H1 (cell line): ENCODE measurements around the gene MEIOSIN. TPM values are rescaled to one million over a fixed set of nuclear protein-coding genes. Genes with fewer than 3 reads are reported as not detected.

Experiments
- CTCF ChIA-PET: fragments of 300-600 bp; sonication (Branson Sonifier 250); formaldehyde crosslinking; loops from one replicate; lab custom pipeline; 2021; ENCODE audit not compliant: partially characterized antibody; lab: Charles Lee
- POLR2A ChIA-PET: fragments of 300-600 bp; sonication (Branson Sonifier 250); formaldehyde crosslinking; loops from one replicate; lab custom pipeline; 2021; ENCODE audit warnings: inconsistent platforms; ENCODE audit not compliant: partially characterized antibody; lab: Charles Lee
- DNase-seq, 2 experiments: peaks; one replicate each; pipeline versions ENCODE4 v3.0.0 to v3.0.0-alpha.2; 2010 to 2022; ENCODE audit warnings: low spot score in 2 of 2, low read depth in 1 of 2, mixed read lengths in 1 of 2
- FAIRE-seq: peaks from 2 replicates; lab custom pipeline; 2011; peaks lifted over from hg19 to GRCh38; lab: Jason Lieb, UNC
- H2AFZ ChIP-seq: 2 replicates; pipeline ENCODE4 v1.8.1; 2012; ENCODE audit warnings: low read length, inconsistent platforms
- H2AK5ac ChIP-seq: 2 replicates; pipeline ENCODE4 v1.6.1; 2013; ENCODE audit warnings: low read depth, low read length
- H2BK120ac ChIP-seq: replicated peaks from 2 replicates; pipeline ENCODE3; 2013; ENCODE audit warnings: low read depth, low read length, inconsistent platforms
- H2BK12ac ChIP-seq: 2 replicates; pipeline ENCODE4 v1.6.1; 2013; ENCODE audit warnings: low read depth, low read length
- H2BK15ac ChIP-seq: 2 replicates; pipeline ENCODE4 v1.6.1; 2013; ENCODE audit warnings: low read length
- H2BK20ac ChIP-seq: 2 replicates; pipeline ENCODE4 v1.6.1; 2013; ENCODE audit warnings: low read length
- H2BK5ac ChIP-seq: 2 replicates; pipeline ENCODE4 v1.6.1; 2013; ENCODE audit warnings: low read depth, low read length
- H3K14ac ChIP-seq: 2 replicates; pipeline ENCODE4 v1.6.1; 2013; ENCODE audit warnings: inconsistent platforms; ENCODE audit not compliant: insufficient read length
- H3K18ac ChIP-seq: 2 replicates; pipeline ENCODE4 v1.6.1; 2013; ENCODE audit warnings: low read length; ENCODE audit errors: extremely low read depth
- H3K23ac ChIP-seq: 2 replicates; pipeline ENCODE4 v1.6.1; 2013; ENCODE audit warnings: inconsistent platforms; ENCODE audit not compliant: insufficient read length
- H3K23me2 ChIP-seq: 2 replicates; pipeline ENCODE4 v1.6.1; 2013; ENCODE audit warnings: low read depth, low read length
- H3K27ac ChIP-seq: 2 replicates; pipeline ENCODE4 v1.6.1; 2011; ENCODE audit warnings: low read depth, low read length, inconsistent platforms
- H3K27me3 ChIP-seq, 4 experiments: replicated peaks in 1 of 4; 1 replicate in 1 of 4; 2 replicates in 3 of 4; pipeline versions ENCODE4 v1.6.1 to v1.8.1; 2011 to 2013; ENCODE audit warnings: low read length in 3 of 4, mild to moderate bottlenecking in 3 of 4, inconsistent platforms in 2 of 4, mixed read lengths in 2 of 4, moderate library complexity in 1 of 4; ENCODE audit not compliant: control insufficient read depth in 3 of 4, insufficient read depth in 3 of 4; ENCODE audit errors: extremely low read depth in 1 of 4
- H3K36me3 ChIP-seq, 4 experiments: 2 replicates each; pipeline versions ENCODE4 v1.6.1 to v1.8.1; 2011 to 2013; ENCODE audit warnings: mild to moderate bottlenecking in 4 of 4, low read length in 3 of 4, moderate library complexity in 2 of 4, control low read depth in 1 of 4, inconsistent platforms in 1 of 4; ENCODE audit not compliant: insufficient read depth in 4 of 4, control insufficient read depth in 2 of 4
- H3K4ac ChIP-seq: replicated peaks from 2 replicates; pipeline ENCODE3; 2013; ENCODE audit warnings: low read length, low read depth, mixed read lengths, inconsistent platforms; ENCODE audit not compliant: insufficient read length
- H3K4me1 ChIP-seq, 4 experiments: replicated peaks in 1 of 4; 1 replicate in 1 of 4; 2 replicates in 3 of 4; pipeline versions ENCODE4 v1.6.1 to v1.8.1; 2011 to 2013; ENCODE audit warnings: low read length in 3 of 4, inconsistent platforms in 2 of 4, mixed read lengths in 1 of 4; ENCODE audit not compliant: insufficient read depth in 4 of 4, control insufficient read depth in 3 of 4
- H3K4me2 ChIP-seq, 2 experiments: 2 replicates each; pipeline versions ENCODE4 v1.6.1 to v1.8.1; 2011 to 2013; ENCODE audit warnings: low read depth in 2 of 2, low read length in 2 of 2, control low read depth in 1 of 2, inconsistent platforms in 1 of 2, mild to moderate bottlenecking in 1 of 2; ENCODE audit not compliant: insufficient read depth in 1 of 2
- H3K4me3 ChIP-seq, 4 experiments: fragments of 200-600, 300-600 bp in 1 of 4; sonication (generic), shearing (Covaris generic), sonication (Bioruptor Twin) in 1 of 4; 2 replicates each; pipeline versions ENCODE4 v1.5.1 to v1.8.1; 2011 to 2016; ENCODE audit warnings: low read length in 4 of 4, low read depth in 3 of 4, control low read depth in 2 of 4, inconsistent platforms in 2 of 4, mild to moderate bottlenecking in 2 of 4, mixed read lengths in 1 of 4, moderate library complexity in 1 of 4; ENCODE audit not compliant: insufficient read depth in 2 of 4; ENCODE audit errors: extremely low read depth in 1 of 4
- H3K56ac ChIP-seq: replicated peaks from 2 replicates; pipeline ENCODE3; 2013; ENCODE audit warnings: low read depth, mild to moderate bottlenecking, mixed read lengths, low read length, inconsistent platforms; ENCODE audit not compliant: insufficient read length
- H3K79me1 ChIP-seq: 2 replicates; pipeline ENCODE4 v1.6.1; 2013; ENCODE audit warnings: low read depth, low read length, control low read depth
- H3K79me2 ChIP-seq, 2 experiments: 2 replicates each; pipeline versions ENCODE4 v1.6.1 to v1.8.1; 2012 to 2013; ENCODE audit warnings: low read length in 2 of 2, mild to moderate bottlenecking in 2 of 2, inconsistent platforms in 1 of 2; ENCODE audit not compliant: insufficient read depth in 2 of 2, control insufficient read depth in 1 of 2
- H3K9ac ChIP-seq, 4 experiments: replicated peaks in 1 of 4; 1 replicate in 1 of 4; 2 replicates in 3 of 4; pipeline versions ENCODE4 v1.6.1 to v1.8.1; 2011 to 2013; ENCODE audit warnings: low read depth in 3 of 4, low read length in 3 of 4, control low read depth in 2 of 4, mild to moderate bottlenecking in 2 of 4, moderate library complexity in 2 of 4, inconsistent platforms in 1 of 4; ENCODE audit errors: extremely low read depth in 1 of 4
- H3K9me3 ChIP-seq, 2 experiments: 2 replicates each; pipeline versions ENCODE4 v1.6.1 to v1.8.1; 2012 to 2013; ENCODE audit warnings: mild to moderate bottlenecking in 2 of 2, moderate library complexity in 2 of 2, control low read depth in 1 of 2, inconsistent platforms in 1 of 2, low read depth in 1 of 2, low read length in 1 of 2, mixed read lengths in 1 of 2; ENCODE audit not compliant: insufficient read depth in 2 of 2
- H4K20me1 ChIP-seq, 2 experiments: replicated peaks in 1 of 2; 2 replicates each; pipeline versions ENCODE3 to v1.8.1; 2011 to 2013; ENCODE audit warnings: inconsistent platforms in 2 of 2, low read length in 2 of 2, mild to moderate bottlenecking in 1 of 2; ENCODE audit not compliant: insufficient read depth in 2 of 2, control insufficient read depth in 1 of 2
- H4K5ac ChIP-seq: 2 replicates; pipeline ENCODE4 v1.6.1; 2013; ENCODE audit warnings: low read length, low read depth, mixed read lengths, inconsistent platforms; ENCODE audit not compliant: insufficient read length
- H4K8ac ChIP-seq: 2 replicates; pipeline ENCODE4 v1.8.0; 2013; ENCODE audit warnings: mild to moderate bottlenecking, moderate library complexity, low read length, inconsistent platforms; ENCODE audit not compliant: insufficient read depth; ENCODE audit errors: extremely low read depth
- H4K91ac ChIP-seq: replicated peaks from 2 replicates; pipeline ENCODE3; 2013; ENCODE audit warnings: low read length, mixed read lengths, inconsistent platforms; ENCODE audit not compliant: insufficient read length
- HDAC2 ChIP-seq, 2 experiments: fragments of 300-600 bp in 1 of 2; sonication (generic) in 1 of 2; IDR thresholded peaks; 2 replicates each; pipeline ENCODE4 v1.6.1; 2011 to 2012; ENCODE audit warnings: low read depth in 2 of 2, low read length in 2 of 2, mild to moderate bottlenecking in 2 of 2, moderate library complexity in 2 of 2, borderline replicate concordance in 1 of 2, inconsistent platforms in 1 of 2
- POLR2A ChIP-seq, 2 experiments: IDR thresholded peaks; 1 replicate in 1 of 2; 2 replicates in 1 of 2; pipeline ENCODE4 v1.6.1; 2011; ENCODE audit warnings: low read depth in 2 of 2, low read length in 2 of 2, mild to moderate bottlenecking in 2 of 2; ENCODE audit errors: control extremely low read depth in 1 of 2
- RNF2 ChIP-seq: fragments of 200-900, 300-1000 bp; sonication (generic); IDR thresholded peaks from 2 replicates; pipeline ENCODE4 v1.7.1; 2016; ENCODE audit warnings: borderline replicate concordance, low read depth, mild to moderate bottlenecking, antibody characterized with exemption, low read length; ENCODE audit not compliant: poor library complexity, severe bottlenecking; ENCODE audit errors: missing control alignments
- RXRA ChIP-seq: IDR thresholded peaks from 2 replicates; pipeline ENCODE4 v1.6.1; 2011; ENCODE audit warnings: low read depth, mild to moderate bottlenecking, low read length, moderate library complexity; ENCODE audit not compliant: insufficient read depth
- SIN3A ChIP-seq, 2 experiments: IDR thresholded peaks in 1 of 2; conservative IDR thresholded peaks in 1 of 2; 2 replicates each; pipeline ENCODE4 v1.6.1; 2011 to 2012; ENCODE audit warnings: low read length in 2 of 2, improper control_type of control experiment in 1 of 2, low read depth in 1 of 2, mild to moderate bottlenecking in 1 of 2
- TBP ChIP-seq: IDR thresholded peaks from 2 replicates; pipeline ENCODE4 v1.6.1; 2011; ENCODE audit warnings: low read depth, low read length, improper control_type of control experiment
- USF2 ChIP-seq: IDR thresholded peaks from 2 replicates; pipeline ENCODE4 v1.6.1; 2011; ENCODE audit warnings: low read length, improper control_type of control experiment
- WGBS, 2 experiments: shearing (Covaris generic) in 1 of 2; methylation state at CpG; one replicate each; pipeline versions ENCODE4 v1.1.6 to v1.1.7; 2013 to 2015; ENCODE audit warnings: low lambda C conversion rate in 2 of 2, mixed read lengths in 2 of 2, inconsistent platforms in 1 of 2, low coverage in 1 of 2, missing lambda C conversion rate in 1 of 2; ENCODE audit not compliant: insufficient replicate concordance in 2 of 2, insufficient coverage in 1 of 2, insufficient read length in 1 of 2; ENCODE audit errors: extremely low coverage in 1 of 2, missing lambda C conversion rate in 1 of 2; 5-methylcytosine and 5-hydroxymethylcytosine counted together
- polyA plus RNA-seq, 7 experiments: library from polyadenylated mRNA; depleted of rRNA in 3 of 7; stranded (reverse) in 5 of 7; unstranded in 2 of 7; fragments of >200 nt in 5 of 7; fragments of 200-250 nt in 2 of 7; gene quantifications; 1 replicate in 5 of 7; 2 replicates in 1 of 7; 4 replicates in 1 of 7; pipeline versions ENCODE4 v1.2.1 to v1.2.3, GENCODE V29; 2011 to 2013; ENCODE audit warnings: missing spikeins in 2 of 7, mixed read lengths in 2 of 7
- total RNA-seq: library from RNA; stranded (reverse); fragmentation: NEBNext Ultra II Directional; extraction: Animal tissue kit (Norgen Biotek cat#: 25700); gene quantifications from 2 replicates; pipeline ENCODE4 v1.2.1, GENCODE V29; 2021

Gene MEIOSIN
- total and polyA plus RNA-seq, 2 of the 8 experiments (the other 6 are each of a cell fraction or from before 2014, with no cell fraction given), result 0.11 TPM; not detected in 1

DNA sequence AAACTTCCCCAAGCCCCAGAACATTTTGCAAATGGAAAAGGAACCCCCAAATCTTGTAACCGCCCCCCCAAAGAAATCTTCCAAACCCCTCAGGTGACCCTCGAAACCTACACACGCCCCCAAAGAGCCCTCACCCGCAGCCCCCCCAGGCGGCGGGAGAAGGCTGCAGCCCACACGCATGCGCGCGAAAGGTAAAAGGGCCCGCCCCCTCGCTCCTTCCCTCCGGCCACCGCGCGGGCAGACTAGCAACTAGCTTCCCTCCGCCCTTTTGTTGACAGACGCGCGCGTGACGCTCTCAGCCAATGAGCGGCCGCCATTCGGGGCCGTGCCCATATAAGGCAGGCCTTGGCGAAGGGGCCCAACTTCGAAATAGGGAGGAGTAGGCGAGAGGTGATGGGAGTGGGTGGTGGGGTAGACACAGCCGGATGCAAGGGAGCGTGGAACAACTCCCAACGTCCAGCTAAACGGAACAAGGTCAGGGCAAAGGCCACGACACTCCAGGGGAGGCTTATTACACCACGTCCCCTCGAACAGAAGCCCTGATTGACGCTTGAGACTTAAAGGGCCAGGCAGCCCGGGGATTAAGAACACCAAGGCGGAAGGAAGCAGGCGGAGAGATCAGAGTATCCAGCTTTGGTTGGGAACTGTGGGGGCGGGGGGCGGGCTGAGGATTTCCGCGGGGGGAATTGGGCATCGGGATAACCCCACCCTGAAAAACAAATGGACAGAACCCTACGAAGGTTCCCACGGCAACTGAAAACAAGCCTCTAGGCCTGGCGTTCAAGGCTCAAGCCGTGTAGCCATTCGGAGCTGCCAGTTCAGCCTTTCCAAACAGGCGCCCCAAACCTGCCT is 15.9 kb upstream of the MEIOSIN start:
- DNase-seq (peak; percentile 97 to 98), FAIRE-seq (peak; percentile 96)
- peak overlapping the region; percentile 95 for H2AK5ac ChIP-seq
- peak overlapping the region; percentile 94 to 100 for H3K4me2 ChIP-seq
- H2AFZ ChIP-seq, result no peak overlapping the region
- peaks cover 0 to 13% (median 8%) of the 10 kb centered on the region in 4 experiments; a peak in 5 of 8 replicates for H3K36me3 ChIP-seq
- H2BK20ac ChIP-seq, result no peak overlapping the region
- H4K8ac ChIP-seq, result peak overlapping the region; percentile 82; the same call in 1 of the 2 replicates
- H4K5ac ChIP-seq, result peak overlapping the region; percentile 90
- H2BK5ac ChIP-seq, result peak overlapping the region; percentile 88
- H3K23me2 ChIP-seq, result peaks cover 13% of the 10 kb centered on the region
- H3K4me3 ChIP-seq, result peak overlapping the region; percentile 83 to 92 (median 88)
- WGBS, 2 experiments, result 1% methylated on average over 41 of the region's 51 CpGs; no CpG with 5 or more reads in 1 of the 2 experiments
- peak overlapping the region; percentile 84 for H3K56ac ChIP-seq
- peak overlapping the region; percentile 96 for H3K27ac ChIP-seq
- H3K23ac ChIP-seq, result no peak overlapping the region
- H3K18ac ChIP-seq, result peak overlapping the region; percentile 42
- H3K79me1 ChIP-seq, result peaks cover 5% of the 10 kb centered on the region
- POLR2A ChIA-PET, result interaction anchor here (0.6 to 20.0 kb wide), 36 partner anchors 9 to 456 kb away, joined by 3 to 284 read pairs (median 4); partner anchors contain the start of genes DMPK, FBXO46, FOXA3 and GIPR
- peak overlapping the region in 3 of 4 experiments; percentile 95 to 97 (median 97); a peak in 6 of 7 replicates for H3K9ac ChIP-seq
- no peak overlapping the region for H2BK120ac ChIP-seq
- CTCF ChIA-PET, result interaction anchor here (0.6 to 1.8 kb wide), 11 partner anchors 24 to 772 kb away, joined by 3 to 11 read pairs (median 4); partner anchors contain the start of genes FOSB, QPCTL and SIX5
- H3K4ac ChIP-seq, result peak overlapping the region; percentile 3
- no peaks in the 10 kb centered on the region for H3K27me3 ChIP-seq
- H2BK12ac ChIP-seq, result peak overlapping the region; percentile 86; the same call in 1 of the 2 replicates
- peaks cover 0 to 4% of the 10 kb centered on the region in 2 experiments for H4K20me1 ChIP-seq
- H3K79me2 ChIP-seq, result peaks cover 8 to 48% of the 10 kb centered on the region in 2 experiments
- peak overlapping the region; percentile 91 for H4K91ac ChIP-seq
- peak overlapping the region; percentile 51; the same call in 1 of the 2 replicates for H2BK15ac ChIP-seq
- no peaks in the 10 kb centered on the region for H3K9me3 ChIP-seq
- H3K4me1 ChIP-seq, result peaks cover 0 to 9% (median 8%) of the 10 kb centered on the region in 4 experiments; a peak in 6 of 7 replicates
- H3K14ac ChIP-seq, result no peak overlapping the region
- peak; percentile 89 for TF ChIP-seq USF2
- TF ChIP-seq RNF2, result no peak
- peak in 1 of 2 experiments; percentile 84; a peak in 2 of 3 replicates for TF ChIP-seq POLR2A (IDR thresholded peaks at IDR 0.05; ENCODE audit: control extremely low read depth in 1 of 2, low read depth in 2 of 2, low read length in 2 of 2)
- peak; percentile 75 for TF ChIP-seq TBP
- TF ChIP-seq RXRA, result peak; percentile 90; the same call in 1 of the 2 replicates
- TF ChIP-seq SIN3A (conservative IDR thresholded peaks at IDR 0.05 in 1 of 2, IDR thresholded peaks at IDR 0.05 in 1 of 2; ENCODE audit: low read depth in 1 of 2, low read length in 2 of 2), result peak in 1 of 2 experiments; percentile 82; a peak in 2 of 4 replicates
- TF ChIP-seq HDAC2 (IDR thresholded peaks at IDR 0.05; ENCODE audit: borderline replicate concordance in 1 of 2, low read depth in 2 of 2, low read length in 2 of 2), result peak in 1 of 2 experiments; percentile 78; a peak in 1 of 4 replicates
